Measurements from ENCODE around the gene TMEM150B. TPM values are rescaled to one million over a fixed set of nuclear protein-coding genes. Genes with fewer than 3 reads are reported as not detected.

Gene TMEM150B, protein sequence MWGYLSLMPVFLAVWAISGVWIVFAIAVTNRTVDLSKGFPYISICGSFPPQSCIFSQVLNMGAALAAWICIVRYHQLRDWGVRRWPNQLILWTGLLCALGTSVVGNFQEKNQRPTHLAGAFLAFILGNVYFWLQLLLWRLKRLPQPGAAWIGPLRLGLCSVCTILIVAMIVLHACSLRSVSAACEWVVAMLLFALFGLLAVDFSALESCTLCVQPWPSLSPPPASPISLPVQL
- total RNA-seq (2022; extraction: Qiagen RNA extraction), result 0.20 TPM in 1 of 5 replicates, not detected in the others

DNA sequence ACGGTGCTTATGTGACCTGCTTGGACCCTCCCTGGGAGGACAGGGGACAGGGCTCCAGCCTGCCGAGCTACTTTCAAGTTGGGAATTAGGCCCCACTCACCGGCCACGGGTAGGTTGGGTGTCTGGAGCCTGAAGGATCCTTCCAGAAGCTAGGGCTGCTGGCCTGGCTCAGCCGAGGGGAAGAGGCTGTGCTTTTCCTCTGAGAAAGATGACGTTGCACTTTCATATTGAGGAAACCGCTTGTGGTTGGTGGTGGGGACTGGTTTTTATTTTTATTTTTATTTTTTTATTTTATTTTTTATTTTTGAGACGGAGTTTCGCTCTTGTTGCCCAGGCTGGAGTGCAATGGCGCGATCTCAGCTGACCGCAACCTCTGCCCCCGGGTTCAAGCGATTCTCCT is at the start of gene TMEM150B:
TSS of gene TMEM150B (minus strand) at position 170 of the 400 bp plus-strand sequence. CDS start 4,305 bp downstream, outside the sequence.

GRCh38 chr19:55370305-55370988 is 45.3 kb upstream of the TMEM150B start, which contains the start of gene IL11:
Gene IL11 (minus strand): TSS chr19:55370463. CDS start chr19:55370310, 153 bp downstream.

GRCh38 chr19:55362990-55363716 is 38.0 kb upstream of the TMEM150B start, which contains the start of gene GARIN5B:
Gene GARIN5B (minus strand): TSS chr19:55363260. CDS start chr19:55363066, 194 bp downstream.

GRCh38 chr19:55354698-55355212 is 29.6 kb upstream of the TMEM150B start, which contains the start of gene COX6B2:
Gene COX6B2 (minus strand): TSS chr19:55354719. CDS start chr19:55354521, 198 bp downstream.

DNA sequence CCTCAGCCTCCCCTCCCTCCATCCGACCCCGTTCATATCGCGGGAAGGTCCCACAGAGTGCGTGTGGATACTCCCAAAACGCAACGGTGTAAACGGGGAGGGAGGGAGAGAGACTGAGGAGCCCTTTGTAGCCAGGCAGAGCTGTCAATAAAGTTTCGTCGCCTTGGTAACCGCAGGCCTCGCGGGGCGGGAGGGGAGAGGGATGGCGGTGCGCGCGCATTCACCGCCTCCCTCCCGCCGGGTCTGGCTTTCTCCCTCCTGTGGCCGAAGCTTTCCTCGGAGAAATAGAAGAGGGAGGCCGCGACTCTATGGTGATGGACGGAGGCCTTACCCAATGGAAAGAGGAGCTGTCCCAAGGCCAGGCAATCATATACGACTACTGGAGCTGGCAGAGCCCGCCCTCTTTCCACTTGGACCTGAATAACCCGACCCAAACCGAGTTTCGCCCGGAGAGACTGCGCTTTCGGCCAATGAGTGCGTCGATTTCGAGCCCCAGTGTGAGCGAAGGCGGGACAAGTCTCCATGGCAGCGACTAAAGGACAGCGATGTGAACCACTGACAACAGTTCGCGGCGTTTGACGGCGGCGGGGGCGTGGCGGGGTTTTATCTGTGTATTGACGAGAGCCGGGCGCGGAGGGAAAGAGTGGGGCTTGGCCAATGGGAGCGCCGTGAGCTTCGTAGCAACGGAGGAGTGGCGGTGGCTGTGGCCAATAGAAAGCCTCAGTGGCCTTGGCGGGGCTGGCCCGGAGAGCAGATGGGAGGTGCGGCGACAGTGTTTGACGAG is 14.2 kb upstream of the TMEM150B start, which contains the start of gene KMT5C:
TSS of gene KMT5C (plus strand) at position 772 of the 784 bp plus-strand sequence. CDS start 2,061 bp downstream, outside the sequence.

DNA sequence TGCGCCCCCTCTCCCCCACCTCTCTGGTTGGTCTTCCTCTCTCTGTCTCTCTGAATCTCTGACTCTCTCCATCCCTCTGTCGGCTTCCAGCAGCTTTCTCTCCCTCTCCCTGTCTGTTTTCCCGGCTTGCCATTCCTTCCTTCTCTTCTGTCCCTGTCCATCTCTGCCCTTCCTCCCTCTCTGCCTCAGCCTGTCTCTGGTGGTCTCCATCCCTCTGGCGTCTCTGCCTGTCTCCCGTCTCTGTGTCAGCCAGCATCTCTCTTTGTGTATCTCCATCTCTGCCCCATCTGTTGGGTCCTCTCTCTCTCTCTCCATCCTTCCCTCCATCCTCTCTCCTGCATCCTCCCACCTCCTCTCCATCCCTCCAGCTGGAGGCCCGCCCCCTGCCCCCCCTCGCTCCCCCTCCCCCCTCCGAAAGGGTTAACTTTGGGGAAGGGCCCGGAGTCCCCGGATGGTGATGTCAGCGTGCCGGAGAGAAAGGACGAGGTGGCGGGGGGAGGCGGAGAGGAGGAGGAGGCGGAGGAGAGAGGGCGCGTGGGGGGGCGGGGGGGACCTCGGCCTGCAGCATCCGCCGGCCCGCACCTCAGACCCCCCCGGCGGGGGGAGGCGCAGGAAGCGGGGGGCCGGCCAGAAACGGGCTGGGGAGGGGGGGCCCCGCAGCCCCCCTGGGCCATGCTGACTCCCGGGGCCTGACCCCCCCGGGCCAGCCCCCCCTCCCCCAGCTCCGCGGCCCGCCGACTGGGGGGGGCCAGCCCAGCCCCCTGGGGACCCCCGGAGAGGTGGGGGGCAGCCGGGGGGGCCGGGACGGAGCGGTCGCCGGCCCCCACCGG is 41.4 kb downstream of the TMEM150B start, which contains the start of gene BRSK1:
TSS of gene BRSK1 (plus strand) at position 450 of the 830 bp plus-strand sequence. CDS start 446 bp downstream, outside the sequence.

GRCh38 chr19:55279770-55280643 is 45.1 kb downstream of the TMEM150B start, which contains the start of gene HSPBP1:
Gene HSPBP1 (minus strand): TSS chr19:55280110. CDS start chr19:55279608, 502 bp downstream.

Other genes with a start within 250 kb of the TMEM150B start
- gene EPS8L1, start 249.5 kb downstream of the TMEM150B start, total RNA-seq (2022; extraction: Qiagen RNA extraction), result 3.6 to 6.4 TPM (median 5.4 TPM) in 5 replicates
- gene PPP1R12C, start 207.7 kb downstream of the TMEM150B start, total RNA-seq (2022; extraction: Qiagen RNA extraction), result 65.1 to 85.5 TPM (median 79.5 TPM) in 5 replicates
- gene TNNT1, start 176.1 kb downstream of the TMEM150B start, total RNA-seq (2022; extraction: Qiagen RNA extraction), result 108 to 144 TPM (median 132 TPM) in 5 replicates
- gene TNNI3, start 167.6 kb downstream of the TMEM150B start, total RNA-seq (2022; extraction: Qiagen RNA extraction), result 4.8 to 7.9 TPM (median 7.6 TPM) in 5 replicates
- gene DNAAF3, start 158.7 kb downstream of the TMEM150B start, total RNA-seq (2022; extraction: Qiagen RNA extraction), result 5.2 to 6.4 TPM (median 5.6 TPM) in 5 replicates
- gene SYT5, start 145.1 kb downstream of the TMEM150B start, total RNA-seq (2022; extraction: Qiagen RNA extraction), result 3.0 to 4.8 TPM (median 4.3 TPM) in 5 replicates
- 3.1 to 5.8 TPM (median 4.0 TPM) in 5 replicates for gene PTPRH, start 115.8 kb downstream of the TMEM150B start, total RNA-seq (2022; extraction: Qiagen RNA extraction)
- 2.7 to 4.2 TPM (median 3.9 TPM) in 5 replicates for gene TMEM86B, start 96.6 kb downstream of the TMEM150B start, total RNA-seq (2022; extraction: Qiagen RNA extraction)
- 93.5 to 110 TPM (median 107 TPM) in 5 replicates for gene PPP6R1, start 66.3 kb downstream of the TMEM150B start, total RNA-seq (2022; extraction: Qiagen RNA extraction)
- gene HSPBP1, start 45.2 kb downstream of the TMEM150B start, total RNA-seq (2022; extraction: Qiagen RNA extraction), result 118 to 141 TPM (median 133 TPM) in 5 replicates
- gene BRSK1, start 41.3 kb downstream of the TMEM150B start, total RNA-seq (2022; extraction: Qiagen RNA extraction), result 2.4 to 3.6 TPM (median 3.1 TPM) in 5 replicates
- 4.5 to 6.4 TPM (median 5.2 TPM) in 5 replicates for gene KMT5C, start 14.5 kb upstream of the TMEM150B start, total RNA-seq (2022; extraction: Qiagen RNA extraction)
- 0.56 to 0.99 TPM (median 0.66 TPM) in 5 replicates for gene COX6B2, start 29.4 kb upstream of the TMEM150B start, total RNA-seq (2022; extraction: Qiagen RNA extraction)
- gene GARIN5B, start 37.9 kb upstream of the TMEM150B start, total RNA-seq (2022; extraction: Qiagen RNA extraction), result 0.06 to 0.20 TPM (median 0.10 TPM) in 5 replicates
- 11.8 to 15.1 TPM (median 12.3 TPM) in 5 replicates for gene IL11, start 45.1 kb upstream of the TMEM150B start, total RNA-seq (2022; extraction: Qiagen RNA extraction)
- gene TMEM190, start 51.5 kb upstream of the TMEM150B start, total RNA-seq (2022; extraction: Qiagen RNA extraction), result 1.1 to 2.0 TPM (median 1.4 TPM) in 5 replicates
- gene TMEM238, start 59.0 kb upstream of the TMEM150B start, total RNA-seq (2022; extraction: Qiagen RNA extraction), result 1.4 to 10.5 TPM (median 8.0 TPM) in 5 replicates
- gene RPL28, start 60.6 kb upstream of the TMEM150B start, total RNA-seq (2022; extraction: Qiagen RNA extraction), result 2,211 to 2,788 TPM (median 2,598 TPM) in 5 replicates
- gene UBE2S, start 82.4 kb upstream of the TMEM150B start, total RNA-seq (2022; extraction: Qiagen RNA extraction), result 244 to 439 TPM (median 386 TPM) in 5 replicates
- gene SHISA7, start 118.0 kb upstream of the TMEM150B start, total RNA-seq (2022; extraction: Qiagen RNA extraction), result not detected in 5 replicates
- gene ISOC2, start 136.3 kb upstream of the TMEM150B start, total RNA-seq (2022; extraction: Qiagen RNA extraction), result 50.1 to 63.3 TPM (median 58.1 TPM) in 5 replicates
- not detected in 5 replicates for gene C19orf85, start 139.4 kb upstream of the TMEM150B start, total RNA-seq (2022; extraction: Qiagen RNA extraction)
- gene ZNF628, start 151.3 kb upstream of the TMEM150B start, total RNA-seq (2022; extraction: Qiagen RNA extraction), result 5.2 to 9.1 TPM (median 6.3 TPM) in 5 replicates
- gene NAT14, start 159.8 kb upstream of the TMEM150B start, total RNA-seq (2022; extraction: Qiagen RNA extraction), result 31.4 to 58.8 TPM (median 53.6 TPM) in 5 replicates
- gene SSC5D, start 163.1 kb upstream of the TMEM150B start, total RNA-seq (2022; extraction: Qiagen RNA extraction), result 0.34 to 1.2 TPM (median 0.77 TPM) in 5 replicates
- gene SBK2, start 211.8 kb upstream of the TMEM150B start, total RNA-seq (2022; extraction: Qiagen RNA extraction), result 1.6 to 2.3 TPM (median 2.1 TPM) in 5 replicates
- gene SBK3, start 220.2 kb upstream of the TMEM150B start, total RNA-seq (2022; extraction: Qiagen RNA extraction), result 1.5 to 2.4 TPM (median 1.7 TPM) in 5 replicates

Measured in A549 treated with Hydrocortisone at 1 μM for 4 hours (cell line).